AG04449 (cell line): Measurements from ENCODE around the gene CRTAP.

Experiments used
- CTCF ChIA-PET: fragments of 350-600 bp; formaldehyde crosslinking; extraction: SDS; loops from one replicate; lab custom pipeline; 2021; ENCODE audit warnings: antibody characterized with exemption; lab: Yijun Ruan, JAX
- POLR2A ChIA-PET: fragments of 400-600, 350-600 bp; formaldehyde crosslinking; extraction: SDS; loops from one replicate; lab custom pipeline; 2020; ENCODE audit warnings: antibody characterized with exemption, inconsistent platforms; lab: Yijun Ruan, JAX
- DNase-seq: peaks from one replicate; pipeline ENCODE4 v3.0.0-alpha.2; 2010; ENCODE audit warnings: low read depth, low spot score
- H3K4me3 ChIP-seq: 2 replicates; pipeline ENCODE4 v1.5.1; 2011; ENCODE audit warnings: low read depth, mild to moderate bottlenecking, control low read depth, low read length
- CTCF ChIP-seq: IDR thresholded peaks from one replicate; pipeline ENCODE4 v1.5.1; 2011; ENCODE audit warnings: mild to moderate bottlenecking, moderate library complexity, low read length, control low read depth, inconsistent platforms; ENCODE audit not compliant: insufficient read depth; ENCODE audit errors: missing control alignments

Gene CRTAP

GRCh38 chr3:33170531-33170930 is 56.7 kb downstream of the CRTAP start:
- CTCF ChIA-PET, result interaction anchor here (0.8 kb wide), 1 partner anchor 202 kb away, joined by 3 read pairs; no protein-coding TSS in a partner anchor
- no peak for TF ChIP-seq CTCF
- no peak overlapping the region for H3K4me3 ChIP-seq
- DNase-seq, result no peak
- POLR2A ChIA-PET, result no interaction called here

GRCh38 chr3:33171580-33171979 is 57.8 kb downstream of the CRTAP start:
- no peak for TF ChIP-seq CTCF
- CTCF ChIA-PET, result no interaction called here
- no peak for DNase-seq
- no peak overlapping the region for H3K4me3 ChIP-seq
- POLR2A ChIA-PET, result no interaction called here

- TF ChIP-seq CTCF, result no peak
- no peak for DNase-seq
- ChIA-PET POLR2A (no interaction called here), CTCF (no interaction called here)
- H3K4me3 ChIP-seq, result no peak overlapping the region
These were observed 59.3 kb downstream of the CRTAP start for GRCh38 chr3:33173103-33173502.

- ChIA-PET CTCF (no interaction called here), POLR2A (no interaction called here)
- TF ChIP-seq CTCF, result no peak
- H3K4me3 ChIP-seq, result no peak overlapping the region
- DNase-seq, result no peak
These were observed 59.9 kb downstream of the CRTAP start for GRCh38 chr3:33173672-33174071.

- TF ChIP-seq CTCF, result no peak
- H3K4me3 ChIP-seq, result no peak overlapping the region
- no peak for DNase-seq
- POLR2A ChIA-PET, result no interaction called here
- CTCF ChIA-PET, result no interaction called here
These were observed 60.3 kb downstream of the CRTAP start for GRCh38 chr3:33174095-33174494.

GRCh38 chr3:33174711-33175414 is 61.0 kb downstream of the CRTAP start:
- POLR2A ChIA-PET, result no interaction called here
- H3K4me3 ChIP-seq, result no peak overlapping the region
- CTCF ChIA-PET, result no interaction called here
- no peak for TF ChIP-seq CTCF
- DNase-seq, result no peak
